ENCODE measurements around the gene PGA4.

The PGA4 gene

GRCh38 chr11:61264371-61264770, 42.2 kb downstream of the PGA4 start:
- TF ChIP-seq ZNF274 (IDR thresholded peaks at IDR 0.05; ENCODE audit: low read depth, low read length) = no peak
- H3K4me3 ChIP-seq (ENCODE audit: low read length) = no peak overlapping the region

GRCh38 chr11:61264795-61265194, 42.6 kb downstream of the PGA4 start:
- H3K4me3 ChIP-seq (ENCODE audit: low read length) = no peak overlapping the region
- TF ChIP-seq ZNF274 (IDR thresholded peaks at IDR 0.05; ENCODE audit: low read depth, low read length) = no peak

GRCh38 chr11:61265357-61265756, 43.2 kb downstream of the PGA4 start:
- no peak for TF ChIP-seq ZNF274 (IDR thresholded peaks at IDR 0.05; ENCODE audit: low read depth, low read length)
- H3K4me3 ChIP-seq (ENCODE audit: low read length) = no peak overlapping the region

- no peak for TF ChIP-seq ZNF274 (IDR thresholded peaks at IDR 0.05; ENCODE audit: low read depth, low read length)
- H3K4me3 ChIP-seq (ENCODE audit: low read length) = no peak overlapping the region
Measured at GRCh38 chr11:61266602-61267001, 44.5 kb downstream of the PGA4 start.

- H3K4me3 ChIP-seq (ENCODE audit: low read length) = no peak overlapping the region
- no peak for TF ChIP-seq ZNF274 (IDR thresholded peaks at IDR 0.05; ENCODE audit: low read depth, low read length)
Measured at GRCh38 chr11:61267437-61267841, 45.3 kb downstream of the PGA4 start.

- TF ChIP-seq ZNF274 (IDR thresholded peaks at IDR 0.05; ENCODE audit: low read depth, low read length) = no peak
- H3K4me3 ChIP-seq (ENCODE audit: low read length) = no peak overlapping the region
Measured at GRCh38 chr11:61268588-61269250, 46.6 kb downstream of the PGA4 start.

GRCh38 chr11:61270354-61271076, 48.4 kb downstream of the PGA4 start:
- TF ChIP-seq ZNF274 (IDR thresholded peaks at IDR 0.05; ENCODE audit: low read depth, low read length) = no peak

GRCh38 chr11:61272731-61273130, 50.6 kb downstream of the PGA4 start:
- no peak overlapping the region for H3K4me3 ChIP-seq (ENCODE audit: low read length)
- no peak for TF ChIP-seq ZNF274 (IDR thresholded peaks at IDR 0.05; ENCODE audit: low read depth, low read length)

More at GRCh38 chr11:61270354-61271076, 48.4 kb downstream of the PGA4 start:
- no peak overlapping the region for H3K4me3 ChIP-seq (ENCODE audit: low read length)

GRCh38 chr11:61273178-61274078, 51.3 kb downstream of the PGA4 start:
- H3K4me3 ChIP-seq (ENCODE audit: low read length) = no peak overlapping the region
- TF ChIP-seq ZNF274 (IDR thresholded peaks at IDR 0.05; ENCODE audit: low read depth, low read length) = no peak

- no peak for TF ChIP-seq ZNF274 (IDR thresholded peaks at IDR 0.05; ENCODE audit: low read depth, low read length)
- no peak overlapping the region for H3K4me3 ChIP-seq (ENCODE audit: low read length)
Measured at GRCh38 chr11:61274084-61274483, 51.9 kb downstream of the PGA4 start.

GRCh38 chr11:61275191-61275590, 53.0 kb downstream of the PGA4 start:
- TF ChIP-seq ZNF274 (IDR thresholded peaks at IDR 0.05; ENCODE audit: low read depth, low read length) = no peak
- no peak overlapping the region for H3K4me3 ChIP-seq (ENCODE audit: low read length)

GRCh38 chr11:61277186-61278000, 55.2 kb downstream of the PGA4 start:
- no peak for TF ChIP-seq ZNF274 (IDR thresholded peaks at IDR 0.05; ENCODE audit: low read depth, low read length)
- H3K4me3 ChIP-seq (ENCODE audit: low read length) = no peak overlapping the region

GRCh38 chr11:61278001-61278470, 55.9 kb downstream of the PGA4 start:
- no peak overlapping the region for H3K4me3 ChIP-seq (ENCODE audit: low read length)
- TF ChIP-seq ZNF274 (IDR thresholded peaks at IDR 0.05; ENCODE audit: low read depth, low read length) = no peak

Data from GM08714 (cell line).